Measurements from ENCODE around the gene EFNB1.

- TF ChIP-seq CTCF (IDR thresholded peaks at IDR 0.05; ENCODE audit: borderline replicate concordance, extremely low read depth, low read length, poor library complexity, severe bottlenecking), result no peak
- TF ChIP-seq EZH2 (IDR thresholded peaks at IDR 0.05; ENCODE audit: borderline replicate concordance, low read depth, low read length, severe bottlenecking), result no peak
Measured at GRCh38 chrX:68851082-68851481, 22.3 kb downstream of the EFNB1 start.
